Parathyroid adenoma (tissue), 2 donors: Measurements from ENCODE around the gene DNAJB4.

Experiments
- H2AFZ ChIP-seq: fragments of 300-600 bp; sonication (generic); one replicate; pipeline ENCODE4 v1.7.0; 2017; ENCODE audit warnings: antibody characterized with exemption, mild to moderate bottlenecking
- H3K27ac ChIP-seq: fragments of 300-600 bp; sonication (generic); one replicate; pipeline ENCODE4 v1.7.0; 2017
- H3K27me3 ChIP-seq: fragments of 300-600 bp; sonication (generic); one replicate; pipeline ENCODE4 v1.7.0; 2017; ENCODE audit warnings: low read length; ENCODE audit not compliant: control insufficient read depth, insufficient read depth
- H3K36me3 ChIP-seq: fragments of 300-600 bp; sonication (generic); one replicate; pipeline ENCODE4 v1.7.0; 2017; ENCODE audit warnings: low read length; ENCODE audit not compliant: control insufficient read depth, insufficient read depth
- H3K4me1 ChIP-seq: fragments of 300-600 bp; sonication (generic); one replicate; pipeline ENCODE4 v1.7.0; 2017; ENCODE audit warnings: control low read depth
- H3K4me2 ChIP-seq: fragments of 300-600 bp; sonication (generic); one replicate; pipeline ENCODE4 v1.7.0; 2017; ENCODE audit warnings: low read length
- H3K4me3 ChIP-seq: fragments of 300-600 bp; sonication (generic); one replicate; pipeline ENCODE4 v1.7.0; 2017; ENCODE audit warnings: low read depth, low read length
- H3K79me2 ChIP-seq: fragments of 300-600 bp; sonication (generic); one replicate; pipeline ENCODE4 v1.7.0; 2017; ENCODE audit warnings: control low read depth
- H3K9ac ChIP-seq: fragments of 300-600 bp; sonication (generic); one replicate; pipeline ENCODE4 v1.7.0; 2017; ENCODE audit warnings: mild to moderate bottlenecking
- H3K9me3 ChIP-seq: fragments of 300-600 bp; sonication (generic); one replicate; pipeline ENCODE4 v1.7.0; 2017; ENCODE audit warnings: low read length; ENCODE audit not compliant: control insufficient read depth
- CTCF ChIP-seq: fragments of 300-600 bp; sonication (generic); IDR thresholded peaks from one replicate; pipeline ENCODE4 v1.7.0; 2017; ENCODE audit warnings: antibody characterized with exemption, mild to moderate bottlenecking
- donor health status: primary hyperparathyroidism.

Gene DNAJB4

GRCh38 chr1:77961392-77961791, 43.3 kb upstream of the DNAJB4 start:
- TF ChIP-seq CTCF: no peak
- Histone ChIP-seq H3K9me3 (no peaks in the 10 kb centered on the region), H3K27me3 (no peaks in the 10 kb centered on the region), H2AFZ (no peak overlapping the region), H3K36me3 (no peaks in the 10 kb centered on the region), H3K27ac (no peak overlapping the region), H3K4me3 (no peak overlapping the region), H3K9ac (no peak overlapping the region), H3K79me2 (peaks cover 2% of the 10 kb centered on the region), H3K4me2 (no peak overlapping the region), H3K4me1 (no peaks in the 10 kb centered on the region)

GRCh38 chr1:77966291-77966690, 38.4 kb upstream of the DNAJB4 start:
- Histone ChIP-seq H3K36me3 (no peaks in the 10 kb centered on the region), H3K9me3 (no peaks in the 10 kb centered on the region), H3K79me2 (peaks cover 7% of the 10 kb centered on the region), H3K27me3 (no peaks in the 10 kb centered on the region), H3K27ac (no peak overlapping the region), H3K4me1 (no peaks in the 10 kb centered on the region), H3K4me2 (no peak overlapping the region), H3K9ac (no peak overlapping the region), H2AFZ (no peak overlapping the region), H3K4me3 (no peak overlapping the region)
- TF ChIP-seq CTCF: no peak

GRCh38 chr1:77970192-77970591, 34.5 kb upstream of the DNAJB4 start:
- no peak for TF ChIP-seq CTCF
- Histone ChIP-seq H3K4me3 (no peak overlapping the region), H3K4me1 (peaks cover 3% of the 10 kb centered on the region), H3K9me3 (no peaks in the 10 kb centered on the region), H2AFZ (no peak overlapping the region), H3K27me3 (no peaks in the 10 kb centered on the region), H3K36me3 (no peaks in the 10 kb centered on the region), H3K4me2 (no peak overlapping the region), H3K79me2 (peaks cover 20% of the 10 kb centered on the region), H3K27ac (no peak overlapping the region), H3K9ac (no peak overlapping the region)

- Histone ChIP-seq H3K9me3 (no peaks in the 10 kb centered on the region), H3K79me2 (peaks cover 31% of the 10 kb centered on the region), H3K36me3 (no peaks in the 10 kb centered on the region), H2AFZ (no peak overlapping the region), H3K9ac (no peak overlapping the region), H3K27ac (no peak overlapping the region), H3K4me2 (no peak overlapping the region), H3K4me3 (no peak overlapping the region), H3K4me1 (peaks cover 4% of the 10 kb centered on the region), H3K27me3 (no peaks in the 10 kb centered on the region)
- TF ChIP-seq CTCF: no peak
Observed at GRCh38 chr1:77972080-77972479, 32.7 kb upstream of the DNAJB4 start.

- no peak overlapping the region for H3K27ac ChIP-seq
- H3K79me2 ChIP-seq: peaks cover 33% of the 10 kb centered on the region
- H3K9me3 ChIP-seq: no peaks in the 10 kb centered on the region
- H3K4me2 ChIP-seq: peak overlapping the region; percentile 46
- H3K36me3 ChIP-seq: no peaks in the 10 kb centered on the region
- peak overlapping the region; percentile 15 for H3K4me3 ChIP-seq
- no peak overlapping the region for H3K9ac ChIP-seq
- no peak for TF ChIP-seq CTCF
- no peaks in the 10 kb centered on the region for H3K27me3 ChIP-seq
- H2AFZ ChIP-seq: no peak overlapping the region
- peaks cover 4% of the 10 kb centered on the region for H3K4me1 ChIP-seq
Observed at GRCh38 chr1:77975386-77975785, 29.4 kb upstream of the DNAJB4 start.
